GM19455 (cell line): ENCODE measurements around the gene TEDC1.

Experiments
- ATAC-seq: cut with Tn5 transposase; IDR thresholded peaks from one replicate; pipeline ENCODE4 v1.9.1; 2021; ENCODE audit not compliant: unreplicated experiment

TEDC1 gene

GRCh38 chr14:105495101-105495989 lies 4.3 kb downstream of the TEDC1 start:
- no peak for ATAC-seq

GRCh38 chr14:105495990-105496830 lies 5.2 kb downstream of the TEDC1 start:
- no peak for ATAC-seq

- ATAC-seq = no peak
These were observed 6.0 kb downstream of the TEDC1 start for GRCh38 chr14:105496831-105497591.

GRCh38 chr14:105497671-105498429 lies 6.8 kb downstream of the TEDC1 start:
- ATAC-seq = no peak

- no peak for ATAC-seq
These were observed 7.6 kb downstream of the TEDC1 start for GRCh38 chr14:105498430-105499255.

- no peak for ATAC-seq
These were observed 8.4 kb downstream of the TEDC1 start for GRCh38 chr14:105499256-105500035.

GRCh38 chr14:105500036-105500725 lies 9.1 kb downstream of the TEDC1 start:
- no peak for ATAC-seq

- ATAC-seq = no peak
These were observed 9.7 kb downstream of the TEDC1 start for GRCh38 chr14:105500726-105501101.

- no peak for ATAC-seq
These were observed 10.7 kb downstream of the TEDC1 start for GRCh38 chr14:105501504-105502291.

GRCh38 chr14:105502446-105503295 lies 11.6 kb downstream of the TEDC1 start:
- ATAC-seq = no peak

GRCh38 chr14:105503296-105503640 lies 12.2 kb downstream of the TEDC1 start:
- ATAC-seq = no peak

GRCh38 chr14:105503935-105504692 lies 13.1 kb downstream of the TEDC1 start:
- ATAC-seq = no peak

- no peak for ATAC-seq
These were observed 14.1 kb downstream of the TEDC1 start for GRCh38 chr14:105505101-105505500.

GRCh38 chr14:105507247-105507646 lies 16.2 kb downstream of the TEDC1 start:
- no peak for ATAC-seq

- no peak for ATAC-seq
These were observed 17.0 kb downstream of the TEDC1 start for GRCh38 chr14:105508069-105508468.

GRCh38 chr14:105508601-105509000 lies 17.6 kb downstream of the TEDC1 start:
- no peak for ATAC-seq
